GM15510 (cell line): Measurements from ENCODE around the gene ZMYND8.

Experiments used
- POLR2A ChIP-seq: IDR thresholded peaks from 3 replicates; pipeline ENCODE4 v1.6.1; 2011; ENCODE audit warnings: borderline replicate concordance; ENCODE audit not compliant: insufficient read length; ENCODE audit errors: extremely low read depth

ZMYND8 gene

GRCh38 chr20:47377122-47377722, 20.7 kb upstream of the ZMYND8 start:
- no peak for TF ChIP-seq POLR2A

- no peak for TF ChIP-seq POLR2A
Measured at GRCh38 chr20:47373206-47373733, 16.8 kb upstream of the ZMYND8 start.

GRCh38 chr20:47370850-47371782, 14.6 kb upstream of the ZMYND8 start:
- no peak for TF ChIP-seq POLR2A

GRCh38 chr20:47370214-47370613, 13.7 kb upstream of the ZMYND8 start:
- no peak for TF ChIP-seq POLR2A

- no peak for TF ChIP-seq POLR2A
Measured at GRCh38 chr20:47368301-47368700, 11.8 kb upstream of the ZMYND8 start.

GRCh38 chr20:47365023-47365764, 8.7 kb upstream of the ZMYND8 start:
- no peak for TF ChIP-seq POLR2A

- no peak for TF ChIP-seq POLR2A
Measured at GRCh38 chr20:47362361-47363219, 6.1 kb upstream of the ZMYND8 start.

- no peak for TF ChIP-seq POLR2A
Measured at GRCh38 chr20:47361057-47361915, 4.8 kb upstream of the ZMYND8 start.

- peak; percentile 52 for TF ChIP-seq POLR2A
Measured at GRCh38 chr20:47360297-47361056, 4.0 kb upstream of the ZMYND8 start.

- no peak for TF ChIP-seq POLR2A
Measured at GRCh38 chr20:47359530-47360296, 3.2 kb upstream of the ZMYND8 start.

- TF ChIP-seq POLR2A = no peak
Measured at GRCh38 chr20:47358672-47359529, 2.4 kb upstream of the ZMYND8 start.
